Body of pancreas (tissue), 4 donors: ENCODE measurements around the gene POU2AF1.

ENCODE experiments used
- POLR2A ChIP-seq, 3 donors: fragments of 450-650 bp; IDR thresholded peaks; one replicate each; pipeline ENCODE4 v1.6.1; 2016; ENCODE audit warnings: antibody characterized with exemption in 3 of 3, mild to moderate bottlenecking in 2 of 3
- TF ChIP-seq, protein P1 (sequence below), 7 experiments: fragments of 450-650 bp in 4 of 7; fragments of 200-600 bp in 3 of 7; sonication (generic) in 3 of 7; IDR thresholded peaks; one replicate each; pipeline ENCODE4 v1.5.1; 2016 to 2019; ENCODE audit warnings: antibody characterized with exemption in 7 of 7

DNA sequence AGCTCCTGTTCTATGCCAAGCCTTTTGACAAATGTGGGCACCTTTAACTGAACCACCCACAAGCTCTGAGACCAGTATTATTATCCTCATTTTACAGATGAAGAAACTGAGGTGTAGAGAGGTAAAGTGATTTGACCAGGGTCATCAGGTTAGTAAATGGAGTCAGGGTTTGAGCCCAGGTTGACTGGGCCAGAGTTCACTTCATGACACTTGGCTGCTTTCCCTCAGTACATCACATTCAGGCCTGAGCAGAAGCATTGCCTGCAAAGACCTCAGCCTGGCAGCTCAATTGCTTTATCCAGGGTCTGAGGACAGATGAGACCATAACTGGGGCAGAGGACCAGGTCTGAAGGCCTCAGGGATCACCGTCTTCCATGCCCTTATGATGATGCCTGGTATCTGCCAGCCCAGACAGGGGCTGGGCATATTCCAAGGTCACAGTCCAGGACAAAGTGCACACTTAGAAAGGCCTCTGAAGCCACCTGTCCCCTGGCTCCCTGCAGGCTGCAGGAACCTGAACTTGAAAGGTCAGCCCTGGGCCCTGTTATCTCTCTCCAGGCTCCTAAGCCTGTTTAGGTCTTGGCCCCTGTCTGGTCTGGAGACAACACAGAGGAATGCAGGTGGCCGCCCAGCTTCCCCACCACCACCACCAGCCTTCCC lies 48.7 kb downstream of the POU2AF1 start:
- TF ChIP-seq, protein P1, sequence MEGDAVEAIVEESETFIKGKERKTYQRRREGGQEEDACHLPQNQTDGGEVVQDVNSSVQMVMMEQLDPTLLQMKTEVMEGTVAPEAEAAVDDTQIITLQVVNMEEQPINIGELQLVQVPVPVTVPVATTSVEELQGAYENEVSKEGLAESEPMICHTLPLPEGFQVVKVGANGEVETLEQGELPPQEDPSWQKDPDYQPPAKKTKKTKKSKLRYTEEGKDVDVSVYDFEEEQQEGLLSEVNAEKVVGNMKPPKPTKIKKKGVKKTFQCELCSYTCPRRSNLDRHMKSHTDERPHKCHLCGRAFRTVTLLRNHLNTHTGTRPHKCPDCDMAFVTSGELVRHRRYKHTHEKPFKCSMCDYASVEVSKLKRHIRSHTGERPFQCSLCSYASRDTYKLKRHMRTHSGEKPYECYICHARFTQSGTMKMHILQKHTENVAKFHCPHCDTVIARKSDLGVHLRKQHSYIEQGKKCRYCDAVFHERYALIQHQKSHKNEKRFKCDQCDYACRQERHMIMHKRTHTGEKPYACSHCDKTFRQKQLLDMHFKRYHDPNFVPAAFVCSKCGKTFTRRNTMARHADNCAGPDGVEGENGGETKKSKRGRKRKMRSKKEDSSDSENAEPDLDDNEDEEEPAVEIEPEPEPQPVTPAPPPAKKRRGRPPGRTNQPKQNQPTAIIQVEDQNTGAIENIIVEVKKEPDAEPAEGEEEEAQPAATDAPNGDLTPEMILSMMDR (IDR thresholded peaks at IDR 0.05): no peak
- no peak for TF ChIP-seq POLR2A (IDR thresholded peaks at IDR 0.05)
